Astrocyte (in vitro differentiated cells and primary cell): Measurements from ENCODE around the gene MMAB. TPM values are rescaled to one million over a fixed set of nuclear protein-coding genes. Genes with fewer than 3 reads are reported as not detected.

Experiments used
- DNase-seq: peaks from one replicate; pipeline ENCODE4 v3.0.0-alpha.2; 2010; ENCODE audit warnings: low read depth
- FAIRE-seq: peaks from 2 replicates; lab custom pipeline; 2011; peaks lifted over from hg19 to GRCh38; lab: Jason Lieb, UNC
- H2AFZ ChIP-seq: 2 replicates; pipeline ENCODE4 v1.6.0; 2012; ENCODE audit warnings: low read depth, low read length, inconsistent platforms
- H3K27ac ChIP-seq: 2 replicates; pipeline ENCODE4 v1.5.1; 2011; ENCODE audit warnings: low read depth, low read length, inconsistent platforms
- H3K27me3 ChIP-seq: 2 replicates; pipeline ENCODE4 v1.6.0; 2011; ENCODE audit warnings: low read length, inconsistent platforms; ENCODE audit not compliant: insufficient read depth
- H3K36me3 ChIP-seq: 2 replicates; pipeline ENCODE4 v1.5.1; 2011; ENCODE audit warnings: low read length, inconsistent platforms; ENCODE audit not compliant: insufficient read depth
- H3K4me1 ChIP-seq: 2 replicates; pipeline ENCODE4 v1.5.1; 2011; ENCODE audit warnings: low read length, inconsistent platforms; ENCODE audit not compliant: insufficient read depth
- H3K4me2 ChIP-seq: 2 replicates; pipeline ENCODE4 v1.6.0; 2012; ENCODE audit warnings: low read length, inconsistent platforms
- H3K4me3 ChIP-seq: 2 replicates; pipeline ENCODE4 v1.5.1; 2011; ENCODE audit warnings: low read depth, mild to moderate bottlenecking, low read length, inconsistent platforms; ENCODE audit not compliant: insufficient read depth
- H3K79me2 ChIP-seq: 2 replicates; pipeline ENCODE4 v1.6.0; 2012; ENCODE audit warnings: mild to moderate bottlenecking, low read length, inconsistent platforms; ENCODE audit not compliant: insufficient read depth
- H3K9ac ChIP-seq: 2 replicates; pipeline ENCODE4 v1.6.0; 2012; ENCODE audit warnings: mild to moderate bottlenecking, low read length, inconsistent platforms
- H3K9me3 ChIP-seq: 2 replicates; pipeline ENCODE4 v1.5.1; 2012; ENCODE audit warnings: low read depth, mild to moderate bottlenecking, low read length, inconsistent platforms; ENCODE audit not compliant: insufficient read depth
- H4K20me1 ChIP-seq: 2 replicates; pipeline ENCODE4 v1.6.0; 2012; ENCODE audit warnings: low read length, inconsistent platforms; ENCODE audit not compliant: insufficient read depth
- H3K27ac Mint-ChIP-seq: one replicate; pipeline ENCODE4 v1.8.0; 2021; ENCODE audit warnings: mild to moderate bottlenecking, mixed read lengths; ENCODE audit not compliant: unreplicated experiment
- H3K27me3 Mint-ChIP-seq: one replicate; pipeline ENCODE4 v1.8.0; 2021; ENCODE audit warnings: low read depth, mixed read lengths; ENCODE audit not compliant: unreplicated experiment
- H3K36me3 Mint-ChIP-seq: one replicate; pipeline ENCODE4 v1.8.0; 2021; ENCODE audit warnings: low read depth, mixed read lengths; ENCODE audit not compliant: unreplicated experiment
- H3K4me1 Mint-ChIP-seq: one replicate; pipeline ENCODE4 v1.8.0; 2021; ENCODE audit warnings: low read depth, mixed read lengths; ENCODE audit not compliant: unreplicated experiment
- H3K4me3 Mint-ChIP-seq: one replicate; pipeline ENCODE4 v1.8.0; 2021; ENCODE audit warnings: mild to moderate bottlenecking, moderate library complexity, mixed read lengths; ENCODE audit not compliant: unreplicated experiment
- H3K9me3 Mint-ChIP-seq: one replicate; pipeline ENCODE4 v1.8.0; 2021; ENCODE audit warnings: mild to moderate bottlenecking, mixed read lengths; ENCODE audit not compliant: unreplicated experiment
- CTCF ChIP-seq: IDR thresholded peaks from 2 replicates; pipeline ENCODE4 v1.5.1; 2011; ENCODE audit warnings: low read depth, mild to moderate bottlenecking, inconsistent platforms, low read length, moderate library complexity; ENCODE audit not compliant: insufficient read depth
- EZH2 ChIP-seq: IDR thresholded peaks from 2 replicates; pipeline ENCODE4 v1.6.1; 2012; ENCODE audit warnings: mild to moderate bottlenecking, low read length, inconsistent platforms; ENCODE audit not compliant: insufficient read depth
- total RNA-seq: library from RNA; stranded (reverse); gene quantifications from 2 replicates; pipeline ENCODE4 v1.2.1, GENCODE V29; 2021

Gene MMAB
- total RNA-seq, 1 donor from 2014 or later: 17.8 TPM

GRCh38 chr12:109568486-109568885, 4.8 kb downstream of the MMAB start:
- no peaks in the 10 kb centered on the region for H4K20me1 ChIP-seq
- no peaks in the 10 kb centered on the region for H3K27me3 ChIP-seq
- FAIRE-seq (no peak), DNase-seq (no peak)
- no peaks in the 10 kb centered on the region for H3K9me3 ChIP-seq
- Mint-ChIP-seq H3K4me3 (no peak overlapping the region), H3K36me3 (peaks cover 6% of the 10 kb centered on the region), H3K27me3 (no peaks in the 10 kb centered on the region), H3K9me3 (no peaks in the 10 kb centered on the region), H3K27ac (no peak overlapping the region), H3K4me1 (no peaks in the 10 kb centered on the region)
- no peak for TF ChIP-seq CTCF
- no peak overlapping the region for H3K4me3 ChIP-seq
- no peaks in the 10 kb centered on the region for H3K79me2 ChIP-seq
- no peak overlapping the region for H3K4me2 ChIP-seq
- no peak overlapping the region for H3K9ac ChIP-seq
- H2AFZ ChIP-seq: no peak overlapping the region
- no peak overlapping the region for H3K27ac ChIP-seq
- H3K4me1 ChIP-seq: no peaks in the 10 kb centered on the region
- H3K36me3 ChIP-seq: peaks cover 8% of the 10 kb centered on the region

- Histone ChIP-seq H3K27ac (no peak overlapping the region), H3K4me1 (no peaks in the 10 kb centered on the region), H4K20me1 (no peaks in the 10 kb centered on the region), H3K36me3 (peaks cover 8% of the 10 kb centered on the region), H3K4me3 (no peak overlapping the region), H3K9ac (no peak overlapping the region), H3K4me2 (no peak overlapping the region), H3K9me3 (no peaks in the 10 kb centered on the region), H2AFZ (no peak overlapping the region), H3K27me3 (no peaks in the 10 kb centered on the region), H3K79me2 (no peaks in the 10 kb centered on the region)
- Mint-ChIP-seq H3K27me3 (no peaks in the 10 kb centered on the region), H3K4me1 (no peaks in the 10 kb centered on the region), H3K9me3 (no peaks in the 10 kb centered on the region), H3K36me3 (peaks cover 6% of the 10 kb centered on the region), H3K27ac (no peak overlapping the region), H3K4me3 (no peak overlapping the region)
- FAIRE-seq: no peak
- no peak for TF ChIP-seq CTCF
- no peak for TF ChIP-seq EZH2
- DNase-seq: no peak
These were observed 5.3 kb downstream of the MMAB start for GRCh38 chr12:109567967-109568366.

GRCh38 chr12:109567296-109567695, 6.0 kb downstream of the MMAB start:
- no peaks in the 10 kb centered on the region for H3K4me1 ChIP-seq
- Mint-ChIP-seq H3K27ac (no peak overlapping the region), H3K27me3 (no peaks in the 10 kb centered on the region), H3K36me3 (peaks cover 6% of the 10 kb centered on the region), H3K9me3 (peaks cover under 1% of the 10 kb centered on the region), H3K4me3 (no peak overlapping the region), H3K4me1 (no peaks in the 10 kb centered on the region)
- DNase-seq (no peak), FAIRE-seq (no peak)
- no peaks in the 10 kb centered on the region for H3K9me3 ChIP-seq
- H3K4me2 ChIP-seq: no peak overlapping the region
- no peak overlapping the region for H2AFZ ChIP-seq
- H3K27me3 ChIP-seq: no peaks in the 10 kb centered on the region
- no peaks in the 10 kb centered on the region for H3K79me2 ChIP-seq
- H3K27ac ChIP-seq: no peak overlapping the region
- no peak for TF ChIP-seq CTCF
- TF ChIP-seq EZH2: no peak
- no peaks in the 10 kb centered on the region for H4K20me1 ChIP-seq
- H3K9ac ChIP-seq: no peak overlapping the region
- H3K36me3 ChIP-seq: peaks cover 8% of the 10 kb centered on the region
- H3K4me3 ChIP-seq: no peak overlapping the region
